Ishikawa (cell line): Measurements from ENCODE around the gene OR6J1.

Source experiments
- CEBPB ChIP-seq: IDR thresholded peaks from 2 replicates; pipeline ENCODE4 v1.6.1; 2012
- CREB1 ChIP-seq: IDR thresholded peaks from 2 replicates; pipeline ENCODE4 v1.6.1; 2012; ENCODE audit warnings: low read depth
- EGR1 ChIP-seq: IDR thresholded peaks from 2 replicates; pipeline ENCODE4 v1.6.1; 2012
- EP300 ChIP-seq: IDR thresholded peaks from 2 replicates; pipeline ENCODE4 v1.6.1; 2012; ENCODE audit warnings: borderline replicate concordance
- FOXM1 ChIP-seq: IDR thresholded peaks from 2 replicates; pipeline ENCODE4 v1.6.1; 2012; ENCODE audit warnings: low read depth, borderline replicate concordance
- NFIC ChIP-seq: IDR thresholded peaks from 2 replicates; pipeline ENCODE4 v1.6.1; 2012
- RAD21 ChIP-seq: IDR thresholded peaks from 2 replicates; pipeline ENCODE4 v1.6.1; 2012; ENCODE audit warnings: low read depth
- TAF1 ChIP-seq: IDR thresholded peaks from 2 replicates; pipeline ENCODE4 v1.6.1; 2012; ENCODE audit warnings: low read depth, mild to moderate bottlenecking
- TCF12 ChIP-seq: IDR thresholded peaks from 2 replicates; pipeline ENCODE4 v1.6.1; 2012; ENCODE audit warnings: low read depth
- TEAD4 ChIP-seq: IDR thresholded peaks from 2 replicates; pipeline ENCODE4 v1.6.1; 2012
- YY1 ChIP-seq: IDR thresholded peaks from 2 replicates; pipeline ENCODE4 v1.6.1; 2012; ENCODE audit warnings: low read depth
- ZBTB7A ChIP-seq: IDR thresholded peaks from 2 replicates; pipeline ENCODE4 v1.6.1; 2012; ENCODE audit warnings: low read depth
- TF ChIP-seq, protein P1 (sequence below): IDR thresholded peaks from 2 replicates; pipeline ENCODE4 v1.6.1; 2012
- TF ChIP-seq, protein P2 (sequence below): IDR thresholded peaks from 2 replicates; pipeline ENCODE4 v1.6.1; 2012
- TF ChIP-seq, protein P3 (sequence below): IDR thresholded peaks from 2 replicates; pipeline ENCODE4 v1.6.1; 2012; ENCODE audit warnings: low read depth, mild to moderate bottlenecking

Gene OR6J1

DNA sequence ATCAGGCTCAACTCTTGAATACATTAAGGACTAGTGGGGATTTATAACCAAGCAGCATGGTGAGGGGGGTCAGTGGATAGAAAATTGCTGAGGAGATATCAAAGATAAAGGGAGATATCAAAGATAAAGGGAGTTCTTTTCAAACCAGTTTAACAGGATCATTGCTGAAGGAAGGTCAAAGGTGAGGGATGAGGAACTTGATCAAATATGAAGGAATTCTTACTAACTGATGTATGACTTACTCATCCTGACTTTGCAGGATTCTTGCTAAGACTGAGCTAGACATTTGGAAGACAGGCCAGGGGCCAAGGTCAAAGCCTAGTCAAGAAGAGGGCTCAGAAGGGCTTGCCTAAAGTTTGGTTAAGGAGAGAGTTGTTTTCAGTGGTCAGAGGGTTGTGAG is 41.3 kb downstream of the OR6J1 start:
- TF ChIP-seq, protein P1, sequence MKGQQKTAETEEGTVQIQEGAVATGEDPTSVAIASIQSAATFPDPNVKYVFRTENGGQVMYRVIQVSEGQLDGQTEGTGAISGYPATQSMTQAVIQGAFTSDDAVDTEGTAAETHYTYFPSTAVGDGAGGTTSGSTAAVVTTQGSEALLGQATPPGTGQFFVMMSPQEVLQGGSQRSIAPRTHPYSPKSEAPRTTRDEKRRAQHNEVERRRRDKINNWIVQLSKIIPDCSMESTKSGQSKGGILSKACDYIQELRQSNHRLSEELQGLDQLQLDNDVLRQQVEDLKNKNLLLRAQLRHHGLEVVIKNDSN, result no peak
- TF ChIP-seq YY1 (no peak), TAF1 (no peak), NFIC (no peak), TEAD4 (no peak), EP300 (no peak), TCF12 (no peak), EGR1 (no peak)

DNA sequence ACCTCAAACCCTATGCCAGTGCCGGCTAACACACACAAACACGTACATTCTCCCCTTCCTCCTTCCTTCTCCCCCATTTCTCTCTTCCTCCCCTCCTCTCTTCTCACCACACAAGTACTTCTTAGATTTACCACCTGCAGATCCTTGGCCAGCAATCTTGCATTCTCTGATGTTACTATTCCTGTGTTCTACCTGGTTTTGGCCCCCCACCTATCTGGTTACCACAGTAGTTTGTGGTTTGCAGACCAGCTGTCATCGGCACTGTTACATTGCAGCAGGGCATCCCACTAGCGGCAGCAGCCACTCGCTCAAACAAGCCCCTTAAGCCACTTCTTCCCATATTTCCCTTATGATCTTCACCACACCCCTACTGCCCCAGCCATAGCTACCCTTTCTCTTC is 42.2 kb downstream of the OR6J1 start:
- TF ChIP-seq ZBTB7A (no peak), EGR1 (no peak), NFIC (no peak), RAD21 (no peak), TAF1 (no peak), YY1 (no peak), CREB1 (no peak), TEAD4 (no peak), TCF12 (no peak), FOXM1 (no peak), EP300 (no peak), CEBPB (no peak)
- TF ChIP-seq, protein P2, sequence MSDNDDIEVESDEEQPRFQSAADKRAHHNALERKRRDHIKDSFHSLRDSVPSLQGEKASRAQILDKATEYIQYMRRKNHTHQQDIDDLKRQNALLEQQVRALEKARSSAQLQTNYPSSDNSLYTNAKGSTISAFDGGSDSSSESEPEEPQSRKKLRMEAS, result no peak
- TF ChIP-seq, protein P3, sequence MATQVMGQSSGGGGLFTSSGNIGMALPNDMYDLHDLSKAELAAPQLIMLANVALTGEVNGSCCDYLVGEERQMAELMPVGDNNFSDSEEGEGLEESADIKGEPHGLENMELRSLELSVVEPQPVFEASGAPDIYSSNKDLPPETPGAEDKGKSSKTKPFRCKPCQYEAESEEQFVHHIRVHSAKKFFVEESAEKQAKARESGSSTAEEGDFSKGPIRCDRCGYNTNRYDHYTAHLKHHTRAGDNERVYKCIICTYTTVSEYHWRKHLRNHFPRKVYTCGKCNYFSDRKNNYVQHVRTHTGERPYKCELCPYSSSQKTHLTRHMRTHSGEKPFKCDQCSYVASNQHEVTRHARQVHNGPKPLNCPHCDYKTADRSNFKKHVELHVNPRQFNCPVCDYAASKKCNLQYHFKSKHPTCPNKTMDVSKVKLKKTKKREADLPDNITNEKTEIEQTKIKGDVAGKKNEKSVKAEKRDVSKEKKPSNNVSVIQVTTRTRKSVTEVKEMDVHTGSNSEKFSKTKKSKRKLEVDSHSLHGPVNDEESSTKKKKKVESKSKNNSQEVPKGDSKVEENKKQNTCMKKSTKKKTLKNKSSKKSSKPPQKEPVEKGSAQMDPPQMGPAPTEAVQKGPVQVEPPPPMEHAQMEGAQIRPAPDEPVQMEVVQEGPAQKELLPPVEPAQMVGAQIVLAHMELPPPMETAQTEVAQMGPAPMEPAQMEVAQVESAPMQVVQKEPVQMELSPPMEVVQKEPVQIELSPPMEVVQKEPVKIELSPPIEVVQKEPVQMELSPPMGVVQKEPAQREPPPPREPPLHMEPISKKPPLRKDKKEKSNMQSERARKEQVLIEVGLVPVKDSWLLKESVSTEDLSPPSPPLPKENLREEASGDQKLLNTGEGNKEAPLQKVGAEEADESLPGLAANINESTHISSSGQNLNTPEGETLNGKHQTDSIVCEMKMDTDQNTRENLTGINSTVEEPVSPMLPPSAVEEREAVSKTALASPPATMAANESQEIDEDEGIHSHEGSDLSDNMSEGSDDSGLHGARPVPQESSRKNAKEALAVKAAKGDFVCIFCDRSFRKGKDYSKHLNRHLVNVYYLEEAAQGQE, result no peak
- TF ChIP-seq, protein P1, result no peak

DNA sequence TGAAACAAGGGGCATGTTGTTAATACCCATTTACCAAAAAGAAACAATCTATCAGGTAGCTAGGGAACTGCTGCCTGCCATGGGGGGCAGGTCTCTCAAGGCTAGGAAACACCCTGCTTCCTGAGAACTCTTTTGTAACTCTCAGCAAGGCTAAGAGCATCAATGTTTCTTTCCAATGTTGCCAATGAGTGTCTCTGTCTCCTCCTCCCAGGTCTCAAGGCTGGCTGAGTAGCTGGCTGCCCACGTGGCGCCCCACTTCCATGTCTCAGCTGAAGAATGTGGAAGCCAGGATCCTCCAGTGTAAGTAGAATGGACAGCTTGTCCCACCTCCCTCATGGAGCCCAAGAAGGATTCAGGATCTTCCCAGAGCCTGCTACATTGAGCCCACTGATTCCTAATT is 42.7 kb downstream of the OR6J1 start:
- TF ChIP-seq CREB1, result no peak

DNA sequence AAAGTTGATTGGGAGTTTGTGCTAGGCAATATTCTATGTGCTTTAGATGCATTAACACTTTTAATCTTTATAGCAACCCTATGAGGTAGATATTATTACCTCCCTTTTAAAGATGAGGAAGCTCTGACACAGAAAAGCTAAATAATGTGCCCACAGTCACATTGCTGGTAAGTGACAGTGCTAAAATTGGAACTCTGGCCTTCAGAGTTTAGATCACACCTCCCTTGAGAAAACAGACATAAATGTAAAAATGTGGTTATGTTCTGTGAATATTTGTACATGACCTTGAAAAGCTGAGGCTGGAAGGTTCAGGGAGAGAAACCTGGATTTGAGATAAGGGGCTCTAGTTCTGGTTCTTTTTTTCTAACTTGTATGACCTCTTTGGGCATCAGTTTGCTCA is 44.1 kb downstream of the OR6J1 start:
- no peak for TF ChIP-seq ZBTB7A
- no peak for TF ChIP-seq FOXM1
- TF ChIP-seq RAD21, result no peak
- no peak for TF ChIP-seq TAF1
- no peak for TF ChIP-seq CEBPB
- TF ChIP-seq EGR1, result no peak
- no peak for TF ChIP-seq EP300
- TF ChIP-seq, protein P1, result no peak
- no peak for TF ChIP-seq NFIC
- no peak for TF ChIP-seq CREB1
- TF ChIP-seq, protein P3, result no peak
- no peak for TF ChIP-seq TEAD4
- TF ChIP-seq, protein P2, result no peak
- no peak for TF ChIP-seq TCF12
- no peak for TF ChIP-seq YY1

DNA sequence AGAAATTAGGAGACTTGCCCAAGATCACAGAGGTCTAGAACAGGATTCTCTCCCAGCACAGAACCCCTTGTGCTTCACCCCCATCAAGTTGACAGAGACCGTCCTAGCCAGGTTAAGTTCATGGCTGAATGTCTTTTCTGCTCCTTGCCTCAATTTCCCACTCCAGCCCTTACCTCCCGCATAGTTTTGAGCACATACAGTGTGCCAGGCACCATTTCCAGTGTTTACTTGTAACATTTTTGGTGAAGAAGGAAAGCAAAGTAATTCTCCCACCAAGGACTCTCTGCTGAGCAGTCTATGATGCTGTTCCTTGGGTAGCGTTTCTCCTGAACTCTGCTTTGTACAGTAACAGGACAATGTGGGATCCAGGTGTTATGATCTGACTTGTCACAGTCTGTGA is 44.8 kb downstream of the OR6J1 start:
- TF ChIP-seq YY1 (no peak), NFIC (no peak), TEAD4 (no peak), EP300 (no peak), RAD21 (no peak), TCF12 (no peak), CREB1 (no peak), EGR1 (no peak), ZBTB7A (no peak), FOXM1 (no peak), CEBPB (no peak), TAF1 (no peak)
- TF ChIP-seq, protein P2, result no peak
- TF ChIP-seq, protein P1, result no peak
- TF ChIP-seq, protein P3, result no peak
